GM19467 (cell line): ENCODE measurements around the gene ADCY10.
"Not testable (repeated sequence)": the region's sequence is repeated elsewhere in the genome, so short reads cannot be mapped to it uniquely, and the experiment has no call there.

ENCODE experiments used
- ATAC-seq: cut with Tn5 transposase; IDR thresholded peaks from one replicate; pipeline ENCODE4 v1.9.1; 2021; ENCODE audit warnings: mild to moderate bottlenecking, moderate library complexity; ENCODE audit not compliant: unreplicated experiment

The ADCY10 gene

DNA sequence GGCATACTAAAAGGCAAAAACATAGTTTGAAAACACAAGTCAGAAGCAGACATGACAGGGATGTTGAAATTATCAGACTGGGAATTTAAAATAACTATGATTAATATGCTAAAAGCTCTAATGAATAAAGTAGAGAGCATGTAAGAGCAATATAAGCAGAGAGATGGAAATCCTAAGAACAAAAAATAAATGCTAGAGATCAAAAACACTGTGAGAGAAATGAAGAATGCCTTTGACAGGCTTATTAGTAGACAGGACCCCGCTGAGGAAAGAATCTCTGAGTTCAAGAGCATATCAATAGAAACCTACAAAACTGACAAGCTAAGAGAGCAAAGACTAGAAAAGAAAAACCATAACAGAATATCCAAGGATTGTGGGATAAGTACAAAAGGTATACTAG lies 98.3 kb downstream of the ADCY10 start:
- no peak for ATAC-seq

DNA sequence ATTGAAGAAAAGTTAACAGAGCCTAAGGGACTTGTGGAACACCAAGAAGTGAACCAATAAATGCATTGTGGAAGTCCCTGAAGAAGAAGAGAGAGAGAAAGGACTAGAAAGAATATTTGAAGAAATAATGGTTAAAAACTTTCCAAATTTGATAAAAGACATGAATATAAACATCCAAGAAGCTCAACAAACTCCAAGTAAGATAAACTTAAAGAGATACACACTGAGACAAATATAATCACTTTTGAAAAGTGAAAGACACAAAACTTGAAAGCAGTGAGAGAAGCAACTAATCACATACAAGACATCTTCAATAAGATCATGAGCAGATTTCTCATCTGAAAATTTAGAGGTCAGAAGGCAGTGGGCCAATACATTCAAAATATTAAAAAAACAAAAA lies 101.0 kb downstream of the ADCY10 start:
- no peak for ATAC-seq

DNA sequence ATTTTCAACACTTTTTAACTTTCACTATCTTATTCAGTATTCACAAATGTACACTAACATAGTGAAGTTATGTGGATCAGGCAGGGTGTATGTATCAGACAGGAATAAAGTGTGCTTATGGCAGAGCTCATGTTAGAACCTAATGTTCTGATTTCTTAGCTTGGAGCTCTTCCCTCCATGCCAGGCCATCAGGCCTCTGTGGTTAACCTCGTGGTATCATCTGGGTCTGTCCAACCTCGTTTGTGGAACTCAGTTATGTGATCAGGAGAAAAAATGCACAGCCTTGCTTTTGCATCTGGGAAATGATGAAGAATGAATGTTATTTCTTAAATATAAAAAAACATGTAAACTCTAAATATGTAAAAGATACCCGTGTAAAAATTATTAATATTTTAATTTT lies 105.2 kb downstream of the ADCY10 start:
- no peak for ATAC-seq

DNA sequence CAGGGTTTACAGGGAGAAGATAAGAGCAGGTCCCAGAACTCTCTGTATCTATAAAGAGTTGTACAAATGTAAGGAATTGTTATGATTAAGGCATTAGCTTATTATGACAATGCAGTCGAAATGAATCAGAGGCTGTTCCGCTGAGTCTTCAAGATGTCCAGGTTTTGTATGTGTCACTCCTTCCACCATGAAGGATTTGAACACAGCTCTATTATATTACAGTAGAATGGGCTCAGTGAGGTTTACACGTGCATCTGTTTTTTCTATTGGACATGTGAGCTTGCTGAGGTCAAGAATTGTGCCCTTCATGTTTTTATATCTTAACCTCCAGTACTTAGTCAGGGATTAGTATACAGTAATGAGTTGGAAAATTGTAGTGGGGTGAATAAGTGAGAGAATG lies 105.8 kb downstream of the ADCY10 start:
- no peak for ATAC-seq

DNA sequence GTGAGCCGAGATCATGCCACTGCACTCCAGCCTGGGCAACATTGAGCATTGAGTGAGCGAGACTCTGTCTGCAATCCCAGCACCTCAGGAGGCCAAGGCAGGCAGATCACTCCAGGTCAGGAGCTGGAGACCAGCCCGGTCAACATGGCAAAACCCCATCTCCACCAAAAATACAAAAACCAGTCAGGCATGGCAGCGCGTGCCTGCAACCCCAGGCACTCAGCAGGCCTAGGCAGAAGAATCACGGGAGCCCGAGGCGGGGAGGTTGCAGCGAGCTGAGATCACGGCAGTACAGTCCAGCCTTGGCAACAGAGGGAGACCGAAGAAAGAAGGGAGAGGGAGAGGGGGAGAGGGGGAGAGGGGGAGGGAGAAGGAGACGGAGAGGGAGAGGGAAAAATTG lies 107.3 kb downstream of the ADCY10 start:
- ATAC-seq, result not testable (repeated sequence)

DNA sequence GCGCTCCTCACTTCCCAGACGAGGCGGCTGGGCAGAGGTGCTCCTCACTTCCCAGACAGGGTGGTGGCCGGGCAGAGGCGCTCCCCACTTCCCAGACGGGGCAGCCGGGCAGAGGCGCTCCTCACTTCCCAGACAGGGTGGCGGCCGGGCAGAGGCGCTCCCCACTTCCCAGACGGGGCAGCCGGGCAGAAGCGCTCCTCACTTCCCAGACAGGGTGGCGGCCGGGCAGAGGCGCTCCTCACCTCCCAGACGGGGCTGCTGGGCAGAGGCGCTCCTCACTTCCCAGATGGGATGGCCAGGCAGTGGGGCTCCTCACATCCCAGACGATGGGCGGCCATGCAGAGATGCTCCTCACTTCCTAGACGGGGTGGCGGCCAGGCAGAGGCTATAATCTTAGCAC lies 107.7 kb downstream of the ADCY10 start:
- not testable (repeated sequence) for ATAC-seq

DNA sequence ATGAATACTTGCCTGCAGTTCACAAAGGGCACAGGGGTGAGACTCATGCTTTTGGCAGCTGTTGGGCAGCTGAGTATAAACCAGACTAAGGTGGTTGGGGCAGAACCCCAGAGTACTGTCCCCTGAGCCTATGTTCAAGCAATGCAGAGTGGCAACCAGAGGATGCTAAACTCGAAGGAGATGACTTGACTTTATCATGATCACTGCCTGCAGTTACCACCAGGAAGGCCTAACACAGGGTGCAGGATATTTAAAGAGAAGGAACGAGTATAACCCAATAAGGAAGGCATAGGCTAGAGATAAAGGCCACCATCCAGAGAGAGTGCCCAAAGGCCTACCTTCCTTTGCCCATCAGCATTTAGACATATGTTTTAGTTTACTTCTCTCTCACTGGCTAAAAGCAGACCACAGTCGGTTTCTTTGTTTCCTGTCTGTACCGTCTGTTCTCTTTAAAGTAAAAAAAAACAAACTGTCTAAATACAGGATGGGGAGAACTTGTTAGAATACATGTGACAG lies 108.8 kb downstream of the ADCY10 start:
- ATAC-seq, result no peak

DNA sequence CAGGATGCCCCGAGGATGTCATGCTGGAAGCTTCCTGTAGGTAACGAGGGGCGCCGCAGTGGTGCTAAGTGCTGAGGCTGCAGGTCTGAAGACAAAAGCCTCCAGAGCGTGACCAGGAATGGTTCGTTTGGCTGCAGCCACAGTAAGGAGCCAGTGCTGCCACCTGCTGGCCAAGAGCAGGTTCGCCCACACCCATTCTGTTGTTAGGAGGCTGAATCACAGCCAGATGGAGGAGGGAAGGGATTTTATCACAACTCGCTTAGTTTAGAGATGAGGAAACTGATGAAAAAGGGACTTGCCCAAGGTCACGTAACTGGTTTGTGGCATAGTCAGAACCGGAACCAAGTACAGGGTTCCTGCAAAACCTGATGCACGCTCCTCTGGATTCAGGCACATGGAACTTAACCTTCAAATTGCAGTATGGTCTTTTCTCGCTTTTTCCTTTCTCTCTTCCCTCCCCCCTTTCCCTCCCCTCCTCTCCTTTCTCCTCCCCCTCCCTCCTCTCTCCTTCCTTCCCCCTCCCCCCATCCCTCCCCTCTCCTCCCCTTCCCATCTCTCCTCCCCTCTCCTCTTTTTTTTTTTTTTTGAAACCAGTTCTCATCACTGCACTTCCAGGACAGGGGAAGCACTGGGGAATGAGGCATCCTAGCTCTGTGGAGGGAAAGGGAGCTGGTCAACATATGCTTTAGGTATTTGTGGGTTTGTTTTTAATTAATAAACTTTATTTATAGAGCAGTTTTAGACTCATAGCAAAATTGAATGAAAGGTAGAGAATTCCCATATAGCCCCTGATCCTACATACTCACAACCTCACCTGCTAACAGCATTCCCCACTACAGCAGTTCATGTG lies 110.4 kb downstream of the ADCY10 start:
- ATAC-seq, result peak; percentile 80

DNA sequence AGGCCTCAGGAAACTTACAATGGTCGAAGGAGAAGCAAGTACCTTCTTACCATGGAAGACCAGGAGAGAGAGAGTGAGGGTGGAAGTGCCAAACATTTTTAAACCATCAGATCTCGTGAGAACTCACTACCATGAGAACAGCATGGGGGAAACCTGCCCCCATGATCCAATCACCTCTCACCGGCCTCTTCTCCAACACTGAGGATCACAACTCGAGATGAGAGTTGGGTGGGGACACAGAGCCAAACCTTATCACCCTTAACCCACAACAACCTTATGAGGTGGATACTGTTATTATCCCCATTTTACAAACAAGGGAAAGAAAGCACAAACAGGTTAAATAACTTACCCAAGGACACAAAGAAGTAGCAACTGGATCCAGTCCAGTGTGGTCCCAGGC lies 111.7 kb downstream of the ADCY10 start:
- no peak for ATAC-seq

DNA sequence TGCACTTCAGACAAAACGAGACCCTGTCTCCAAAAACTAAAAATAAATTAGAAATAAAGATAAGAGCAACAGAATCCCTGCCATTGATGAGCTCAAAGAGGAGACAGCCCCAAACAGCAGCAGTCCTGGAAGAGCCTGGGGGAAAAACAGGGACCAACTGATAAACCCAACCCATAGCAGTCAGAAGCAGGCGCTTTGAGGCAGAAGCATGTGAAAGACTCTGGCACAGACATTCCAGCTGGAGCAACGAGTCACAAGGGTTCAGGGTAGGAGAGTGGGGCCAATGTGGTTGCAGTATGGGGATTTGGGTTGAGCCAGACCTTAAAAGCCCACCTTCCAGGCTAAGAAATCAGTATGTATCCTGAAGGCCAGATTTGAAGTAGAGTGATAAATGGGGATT lies 113.7 kb downstream of the ADCY10 start:
- no peak for ATAC-seq

DNA sequence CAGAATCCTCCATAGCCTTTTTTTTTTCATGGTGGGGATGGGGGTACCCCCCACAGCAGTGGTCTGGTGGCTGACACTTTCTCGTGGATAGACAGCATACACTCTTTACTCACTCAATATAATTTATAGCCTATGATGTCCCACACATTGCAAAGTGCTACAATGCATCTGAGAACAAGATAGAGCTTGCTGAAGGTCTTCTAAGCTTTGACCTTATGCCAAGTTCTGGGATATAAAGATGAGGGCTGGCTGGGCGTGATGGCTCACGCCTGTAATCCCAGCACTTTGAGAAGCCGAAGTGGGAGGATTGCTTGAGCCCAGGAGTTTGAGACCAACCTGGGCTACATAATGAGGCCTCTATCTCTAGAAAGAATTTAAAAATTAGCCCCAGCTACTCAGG lies 114.2 kb downstream of the ADCY10 start:
- no peak for ATAC-seq

DNA sequence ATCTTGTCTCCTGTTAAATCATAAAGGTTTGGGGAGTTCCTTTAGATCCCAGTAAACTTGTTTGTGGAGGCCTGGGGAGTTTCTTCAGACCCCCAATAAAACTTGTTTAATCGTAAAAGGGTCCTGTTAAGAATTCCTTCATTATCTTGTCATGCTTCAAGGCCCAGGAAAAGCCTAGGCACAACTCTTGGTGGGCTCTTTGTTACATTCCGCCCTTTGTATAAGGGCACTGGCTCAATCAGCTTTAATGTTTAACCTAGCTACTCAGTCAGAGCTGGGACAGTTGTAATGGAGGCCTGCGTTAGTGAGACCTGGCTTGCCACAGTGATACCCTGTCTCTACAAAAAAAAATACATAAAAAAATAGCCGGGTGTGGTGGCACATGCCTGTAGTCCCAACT lies 115.0 kb downstream of the ADCY10 start:
- ATAC-seq, result no peak

DNA sequence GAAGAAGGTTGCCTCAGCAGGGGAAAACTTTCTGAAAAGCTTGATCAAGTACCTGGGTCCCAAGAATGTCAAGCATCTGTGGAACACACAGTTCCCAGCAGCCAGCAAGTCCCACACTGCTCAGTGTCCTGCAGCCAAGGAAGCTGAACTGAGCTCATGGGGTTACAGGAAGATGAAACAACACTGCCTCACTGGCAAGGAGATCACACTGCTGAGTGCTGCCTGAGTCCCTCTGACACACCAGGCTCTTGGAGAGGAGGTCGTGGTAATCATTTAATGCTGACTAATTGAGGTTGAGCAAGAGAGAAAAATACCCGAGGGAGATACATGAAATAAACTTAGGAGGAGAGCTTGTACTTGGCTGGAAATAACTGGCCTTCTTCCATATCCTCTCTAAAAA lies 116.9 kb downstream of the ADCY10 start:
- no peak for ATAC-seq

DNA sequence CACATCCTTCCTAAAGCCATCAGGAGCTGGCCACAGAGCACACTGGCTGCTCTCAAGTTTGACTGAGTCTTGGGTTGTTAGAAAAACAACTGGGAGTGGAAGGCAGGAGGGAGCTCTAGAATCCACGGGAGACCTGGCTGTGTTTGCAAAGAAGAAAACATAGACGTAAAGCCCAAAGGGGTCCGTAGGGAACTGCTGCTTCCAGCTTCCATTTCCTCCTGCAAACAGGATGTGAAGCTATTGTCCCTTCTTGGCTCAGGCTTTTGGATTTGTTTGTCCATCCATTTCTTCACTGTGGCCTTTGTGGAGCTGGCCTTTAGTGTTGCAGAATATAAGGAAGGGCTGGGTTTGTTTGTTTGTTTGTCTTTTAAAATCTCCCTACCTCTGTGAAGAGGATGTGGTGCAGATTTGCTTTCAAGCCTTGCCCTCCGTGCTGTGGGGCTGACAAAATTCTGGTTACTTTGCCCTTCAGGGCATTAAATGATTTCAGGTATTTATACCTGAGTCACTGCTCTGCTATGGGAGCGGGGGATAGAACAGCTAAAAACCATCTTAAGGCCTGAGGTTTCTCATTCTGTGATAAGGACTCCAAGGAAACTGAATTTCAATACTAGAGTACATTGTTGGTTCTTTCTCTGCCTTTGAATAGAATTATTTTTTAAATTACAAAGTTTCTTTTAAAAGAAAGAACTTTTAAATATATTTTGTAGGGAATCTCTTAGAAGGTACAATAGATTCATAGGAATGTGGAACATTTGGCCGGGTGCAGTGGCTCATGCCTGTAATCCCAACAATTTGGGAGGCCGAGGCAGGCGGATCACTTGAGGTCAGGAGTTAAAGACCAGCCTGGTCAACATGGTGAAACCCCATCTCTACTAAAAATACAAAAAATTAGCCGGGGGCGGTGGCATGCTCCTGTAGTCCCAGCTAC lies 117.9 kb downstream of the ADCY10 start:
- no peak for ATAC-seq

DNA sequence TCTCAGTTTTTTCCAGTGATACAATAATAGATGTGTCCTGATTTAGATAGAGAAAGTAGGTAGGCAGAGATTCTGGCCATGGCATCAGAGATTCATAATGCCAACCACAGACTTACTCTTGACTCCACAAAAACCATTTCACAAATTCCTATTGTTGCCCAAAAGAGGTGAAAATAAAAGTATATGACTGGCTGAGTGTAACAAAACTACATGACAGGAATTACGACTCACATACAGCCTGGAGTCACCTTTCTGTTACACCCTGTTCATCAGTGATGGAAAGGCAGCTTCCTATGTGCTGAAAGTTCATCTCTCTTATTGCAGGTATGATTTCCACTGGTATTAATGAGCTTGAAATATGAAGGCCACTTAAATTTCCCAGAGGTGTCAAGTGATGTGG lies 119.9 kb downstream of the ADCY10 start:
- no peak for ATAC-seq

DNA sequence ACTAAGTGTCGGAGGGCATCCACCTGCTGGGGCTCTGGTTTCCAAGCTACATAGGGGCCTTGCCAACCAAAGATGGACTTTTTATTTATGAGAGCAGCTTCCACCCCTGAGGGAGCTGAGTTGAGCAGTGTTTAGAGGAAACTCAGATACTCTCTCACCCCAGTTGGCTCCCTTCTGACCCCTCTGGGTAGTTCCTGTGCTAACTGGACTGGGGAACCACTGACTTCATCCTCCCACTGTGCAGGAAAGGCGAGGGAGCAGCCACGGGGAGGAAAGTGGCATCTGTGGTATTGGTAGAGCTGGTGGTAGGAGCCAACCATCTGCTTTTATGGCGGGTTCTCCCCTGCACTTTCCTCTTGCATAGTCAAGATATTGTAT lies 121.8 kb downstream of the ADCY10 start:
- no peak for ATAC-seq

DNA sequence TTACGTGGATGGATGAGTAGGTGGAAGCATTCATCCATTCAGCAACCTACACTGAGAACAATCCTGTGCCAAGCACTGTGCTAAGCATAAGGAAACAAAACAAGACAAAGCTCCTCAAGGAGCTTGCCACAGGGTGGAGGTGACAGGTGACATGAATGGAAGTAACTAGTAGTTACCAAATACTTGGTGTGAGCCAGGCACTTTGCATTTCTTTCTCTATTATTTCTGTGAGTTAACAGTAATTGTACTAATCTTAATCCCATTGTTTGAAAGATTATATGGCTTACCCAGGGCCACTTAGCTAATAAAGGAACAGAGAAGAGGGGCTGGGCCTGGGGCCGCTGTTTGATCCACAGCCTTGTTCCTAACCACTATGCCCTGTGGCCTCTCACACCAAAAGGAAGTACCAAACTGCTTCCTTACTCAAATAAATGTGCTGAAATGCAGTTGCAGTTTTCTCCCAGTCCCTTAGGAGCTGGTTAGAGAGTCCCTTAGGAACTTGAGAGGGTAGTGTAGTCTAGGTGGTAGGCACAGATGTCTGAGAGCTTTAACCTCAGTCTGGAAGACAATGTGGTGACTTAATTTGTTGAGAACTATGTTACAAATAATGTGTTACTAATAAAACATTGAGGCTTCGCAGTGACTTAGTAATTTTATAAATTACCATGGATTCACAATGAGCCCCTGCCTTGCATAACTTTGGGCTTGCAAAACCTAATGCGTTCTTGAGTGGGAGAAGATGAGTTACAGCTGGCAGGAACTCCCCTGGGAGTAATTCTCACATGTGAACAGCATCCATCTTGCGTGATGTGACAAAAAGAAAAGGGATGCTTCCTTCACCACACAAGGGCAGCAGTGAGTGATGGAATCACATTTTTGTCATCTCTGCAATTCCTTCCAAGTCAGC lies 122.4 kb downstream of the ADCY10 start:
- no peak for ATAC-seq

DNA sequence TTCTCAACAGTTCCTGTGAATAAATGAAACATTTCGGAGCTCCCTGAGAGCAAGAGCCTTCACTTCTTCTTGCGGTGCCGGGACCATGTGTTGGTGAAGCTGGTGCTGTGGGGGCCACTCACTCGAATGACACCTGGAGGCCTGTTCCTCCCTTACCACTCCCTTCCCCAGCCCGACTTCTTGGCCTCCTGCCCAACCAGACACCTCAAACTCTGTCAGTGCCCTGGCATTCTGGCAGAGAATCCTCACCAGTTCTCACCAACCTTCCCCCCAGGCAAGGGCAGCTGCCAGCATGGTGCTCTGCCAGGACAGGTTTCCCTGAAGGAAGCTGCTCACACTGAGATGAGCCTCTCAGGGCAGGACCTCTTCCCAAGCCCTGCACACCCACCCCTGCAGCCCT lies 123.8 kb downstream of the ADCY10 start:
- ATAC-seq, result no peak

DNA sequence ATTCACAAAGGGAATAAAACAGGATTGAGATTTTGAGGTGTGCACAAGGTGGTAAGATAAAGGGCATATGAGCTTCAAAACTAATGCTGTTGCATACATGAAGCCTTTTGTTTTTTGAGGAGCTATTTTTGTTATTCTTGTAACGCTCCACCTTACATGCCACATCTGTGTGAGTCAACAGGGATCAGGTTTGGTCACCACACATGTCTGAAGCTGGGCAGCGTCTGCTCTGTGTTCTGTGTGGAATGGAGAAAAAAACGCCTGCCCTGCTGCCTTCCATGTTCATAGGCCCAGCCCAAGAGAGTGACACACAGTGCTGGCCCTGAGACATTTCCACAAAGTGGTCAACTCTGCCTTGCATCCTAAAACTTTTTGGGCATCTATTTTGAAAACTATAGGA lies 124.4 kb downstream of the ADCY10 start:
- ATAC-seq, result no peak

DNA sequence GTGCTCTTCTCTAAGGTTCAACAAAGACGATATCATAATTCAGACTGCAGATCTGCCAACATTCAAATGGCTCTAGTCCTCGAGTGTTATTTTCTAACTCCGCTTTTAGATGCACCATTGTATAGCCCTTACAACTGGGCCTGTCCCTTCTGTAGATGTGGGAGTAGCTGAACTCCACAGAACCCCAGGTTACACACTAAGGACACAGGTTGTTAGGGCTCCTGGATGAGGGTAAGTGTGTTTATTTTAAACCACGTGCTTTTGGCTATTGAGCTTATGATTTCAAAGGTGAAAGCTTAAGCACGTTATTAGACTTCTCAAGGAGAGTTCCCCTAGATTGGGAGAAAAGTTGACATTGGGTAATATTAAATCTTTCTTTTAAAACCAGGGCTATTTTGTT lies 127.4 kb downstream of the ADCY10 start:
- no peak for ATAC-seq
